ENCODE data around the gene KCNF1. TPM values are rescaled to one million over a fixed set of nuclear protein-coding genes. Genes with fewer than 3 reads are reported as not detected.

Gene KCNF1
- total RNA-seq, 2 experiments from 2014 or later, result not detected

- Mint-ChIP-seq H3K4me3 (no peak overlapping the region), H3K4me1 (ENCODE audit: low read depth) (no peaks in the 10 kb centered on the region), H3K36me3 (ENCODE audit: low read depth) (no peaks in the 10 kb centered on the region), H3K27ac (no peak overlapping the region), H3K9me3 (peaks cover 9% of the 10 kb centered on the region), H3K27me3 (peaks cover 6% of the 10 kb centered on the region)
- no peak for TF ChIP-seq CTCF (IDR thresholded peaks at IDR 0.05)
- intact Hi-C loops (cut with micrococcal nuclease), result no loop called here
- ChIA-PET POLR2A (no interaction called here), CTCF (no interaction called here)
- no peak for ATAC-seq
- no peak for DNase-seq
Observed at GRCh38 chr2:10935366-10935918, 23.7 kb downstream of the KCNF1 start.

- H3K36me3 Mint-ChIP-seq (ENCODE audit: low read depth), result no peaks in the 10 kb centered on the region
- no peaks in the 10 kb centered on the region for H3K4me1 Mint-ChIP-seq (ENCODE audit: low read depth)
- ChIA-PET POLR2A (no interaction called here), CTCF (no interaction called here)
- DNase-seq (no peak), ATAC-seq (peak; percentile 37)
- no peak for TF ChIP-seq CTCF (IDR thresholded peaks at IDR 0.05)
- H3K9me3 Mint-ChIP-seq, result peaks cover 9% of the 10 kb centered on the region
- intact Hi-C loops (cut with micrococcal nuclease), result no loop called here
- no peak overlapping the region for H3K27ac Mint-ChIP-seq
- H3K27me3 Mint-ChIP-seq, result peaks cover 6% of the 10 kb centered on the region
- H3K4me3 Mint-ChIP-seq, result no peak overlapping the region
Observed at GRCh38 chr2:10935953-10936942, 24.5 kb downstream of the KCNF1 start.

GRCh38 chr2:10939058-10939457 is 27.3 kb downstream of the KCNF1 start:
- ATAC-seq, result no peak
- Mint-ChIP-seq H3K27ac (no peak overlapping the region), H3K9me3 (peaks cover 9% of the 10 kb centered on the region), H3K4me3 (no peak overlapping the region), H3K27me3 (peaks cover 6% of the 10 kb centered on the region), H3K36me3 (ENCODE audit: low read depth) (no peaks in the 10 kb centered on the region), H3K4me1 (ENCODE audit: low read depth) (no peaks in the 10 kb centered on the region)
- TF ChIP-seq CTCF (IDR thresholded peaks at IDR 0.05), result no peak
- intact Hi-C loops (cut with micrococcal nuclease), result no loop called here
- ChIA-PET POLR2A (no interaction called here), CTCF (no interaction called here)
- no peak for DNase-seq

GRCh38 chr2:10940596-10940995 is 28.9 kb downstream of the KCNF1 start:
- ChIA-PET POLR2A (no interaction called here), CTCF (no interaction called here)
- Mint-ChIP-seq H3K27ac (no peak overlapping the region), H3K4me3 (no peak overlapping the region), H3K4me1 (ENCODE audit: low read depth) (no peaks in the 10 kb centered on the region), H3K27me3 (peaks cover 13% of the 10 kb centered on the region), H3K36me3 (ENCODE audit: low read depth) (no peaks in the 10 kb centered on the region), H3K9me3 (peaks cover 9% of the 10 kb centered on the region)
- intact Hi-C loops (cut with micrococcal nuclease), result no loop called here
- no peak for TF ChIP-seq CTCF (IDR thresholded peaks at IDR 0.05)
- DNase-seq, result no peak
- ATAC-seq, result no peak

- Mint-ChIP-seq H3K4me3 (no peak overlapping the region), H3K27me3 (peaks cover 17% of the 10 kb centered on the region), H3K9me3 (peaks cover 9% of the 10 kb centered on the region), H3K36me3 (ENCODE audit: low read depth) (no peaks in the 10 kb centered on the region), H3K27ac (no peak overlapping the region), H3K4me1 (ENCODE audit: low read depth) (no peaks in the 10 kb centered on the region)
- ChIA-PET CTCF (no interaction called here), POLR2A (no interaction called here)
- intact Hi-C loops (cut with micrococcal nuclease), result no loop called here
- no peak for TF ChIP-seq CTCF (IDR thresholded peaks at IDR 0.05)
- DNase-seq, result no peak
- no peak for ATAC-seq
Observed at GRCh38 chr2:10941383-10941782, 29.6 kb downstream of the KCNF1 start.

All from activated CD8-positive, alpha-beta T cell treated with anti-CD3 and anti-CD28 coated beads for 36 hours (primary cell).